ENCODE data around the gene FLNB. TPM values are rescaled to one million over a fixed set of nuclear protein-coding genes. Genes with fewer than 3 reads are reported as not detected.
A peak's percentile ranks its signal among the peaks of the same experiment; 100 is the strongest.

Gene FLNB
- polyA plus RNA-seq, 1 of the 3 experiments (the other 2 are of a cell fraction), result 127 TPM

GRCh38 chr3:58026598-58026997 is 18.4 kb downstream of the FLNB start:
- TF ChIP-seq JUND (IDR thresholded peaks at IDR 0.05) (no peak), RAD21 (IDR thresholded peaks at IDR 0.05; ENCODE audit: low read length) (peak; percentile 49)
- Histone ChIP-seq H4K20me1 (ENCODE audit: insufficient read depth) (peaks cover 78% of the 10 kb centered on the region), H3K4me3 (ENCODE audit: low read depth in 2 of 2, low read length in 1 of 2) (no peak overlapping the region), H3K36me3 (replicated peaks in 1 of 2; ENCODE audit: control insufficient read depth in 1 of 2, insufficient read depth in 2 of 2, low read length in 1 of 2) (no peaks in the 10 kb centered on the region), H3K9ac (no peak overlapping the region), H3K4me2 (0 out of 2 replicates have a peak overlapping the region, but pooled peaks have one; percentile 45), H3K27me3 (ENCODE audit: insufficient read depth) (no peaks in the 10 kb centered on the region), H3K27ac (ENCODE audit: low read depth in 2 of 2, low read length in 1 of 2) (peak overlapping the region in 1 of 2 experiments; percentile 29; a peak in 2 of 4 replicates), H3K9me3 (no peaks in the 10 kb centered on the region), H2AFZ (ENCODE audit: low read depth) (no peak overlapping the region), H3K9me2 (no peaks in the 10 kb centered on the region), H3K4me1 (ENCODE audit: control insufficient read depth in 1 of 2, insufficient read depth in 2 of 2, low read depth in 1 of 2, low read length in 1 of 2) (peaks cover 17 to 27% of the 10 kb centered on the region in 2 experiments; a peak in 2 of 4 replicates), H3K79me2 (ENCODE audit: insufficient read depth) (peaks cover 100% of the 10 kb centered on the region), H3F3A (replicated peaks; ENCODE audit: insufficient read depth) (peaks cover 27% of the 10 kb centered on the region)
- ChIA-PET CTCF (interaction anchor here (0.9 to 2.9 kb wide), 6 partner anchors 10 to 147 kb away, joined by 3 to 17 read pairs (median 4); partner anchors contain the start of gene FLNB), POLR2A (no interaction called here)
- WGBS (ENCODE audit: low lambda C conversion rate), result 86% methylated on average over 7 of the region's 7 CpGs
- no peak for DNase-seq

GRCh38 chr3:58027704-58028317 is 19.6 kb downstream of the FLNB start:
- ChIA-PET CTCF (interaction anchor here (1.2 to 2.9 kb wide), 3 partner anchors 9 to 60 kb away, joined by 3 to 17 read pairs (median 5); partner anchors contain the start of gene FLNB), POLR2A (no interaction called here)
- peaks cover 78% of the 10 kb centered on the region for H4K20me1 ChIP-seq (ENCODE audit: insufficient read depth)
- no peak overlapping the region for H3K4me2 ChIP-seq
- H3K9ac ChIP-seq, result no peak overlapping the region
- no peaks in the 10 kb centered on the region for H3K36me3 ChIP-seq (replicated peaks in 1 of 2; ENCODE audit: control insufficient read depth in 1 of 2, insufficient read depth in 2 of 2, low read length in 1 of 2)
- peaks cover 17% of the 10 kb centered on the region for H3F3A ChIP-seq (replicated peaks; ENCODE audit: insufficient read depth)
- H3K27ac ChIP-seq (ENCODE audit: low read depth in 2 of 2, low read length in 1 of 2), result no peak overlapping the region
- peaks cover 100% of the 10 kb centered on the region for H3K79me2 ChIP-seq (ENCODE audit: insufficient read depth)
- 77% methylated on average over 6 of the region's 6 CpGs for WGBS (ENCODE audit: low lambda C conversion rate)
- H3K9me3 ChIP-seq, result no peaks in the 10 kb centered on the region
- no peaks in the 10 kb centered on the region for H3K9me2 ChIP-seq
- no peak overlapping the region for H3K4me3 ChIP-seq (ENCODE audit: low read depth in 2 of 2, low read length in 1 of 2)
- H3K27me3 ChIP-seq (ENCODE audit: insufficient read depth), result no peaks in the 10 kb centered on the region
- no peak overlapping the region for H2AFZ ChIP-seq (ENCODE audit: low read depth)
- peaks cover 17 to 21% of the 10 kb centered on the region in 2 experiments; a peak in 2 of 4 replicates for H3K4me1 ChIP-seq (ENCODE audit: control insufficient read depth in 1 of 2, insufficient read depth in 2 of 2, low read depth in 1 of 2, low read length in 1 of 2)
- TF ChIP-seq FOSL2 (IDR thresholded peaks at IDR 0.05; ENCODE audit: borderline replicate concordance, low read depth), result no peak
- no peak for TF ChIP-seq ELF1 (IDR thresholded peaks at IDR 0.05)
- no peak for TF ChIP-seq GABPA (IDR thresholded peaks at IDR 0.05; ENCODE audit: low read depth)
- TF ChIP-seq RFX5 (IDR thresholded peaks at IDR 0.05; ENCODE audit: low read length), result no peak
- TF ChIP-seq MEF2A (IDR thresholded peaks at IDR 0.05; ENCODE audit: borderline replicate concordance, low read depth), result no peak
- no peak for TF ChIP-seq YY1 (IDR thresholded peaks at IDR 0.05; ENCODE audit: low read depth)
- DNase-seq, result no peak

- no peak for DNase-seq
- H3K79me2 ChIP-seq (ENCODE audit: insufficient read depth), result peaks cover 100% of the 10 kb centered on the region
- no peaks in the 10 kb centered on the region for H3K36me3 ChIP-seq (replicated peaks in 1 of 2; ENCODE audit: control insufficient read depth in 1 of 2, insufficient read depth in 2 of 2, low read length in 1 of 2)
- no peak overlapping the region for H3K4me3 ChIP-seq (ENCODE audit: low read depth in 2 of 2, low read length in 1 of 2)
- ChIA-PET CTCF (interaction anchor here (1.0 to 1.7 kb wide), 2 partner anchors 8 to 164 kb away, joined by 3 to 5 read pairs; no protein-coding TSS in a partner anchor), POLR2A (no interaction called here)
- peaks cover 15 to 17% of the 10 kb centered on the region in 2 experiments; a peak in 2 of 4 replicates for H3K4me1 ChIP-seq (ENCODE audit: control insufficient read depth in 1 of 2, insufficient read depth in 2 of 2, low read depth in 1 of 2, low read length in 1 of 2)
- H3K27ac ChIP-seq (ENCODE audit: low read depth in 2 of 2, low read length in 1 of 2), result no peak overlapping the region
- no peak for TF ChIP-seq TAF1 (IDR thresholded peaks at IDR 0.05; ENCODE audit: borderline replicate concordance, low read depth, low read length)
- no peak for TF ChIP-seq YY1 (IDR thresholded peaks at IDR 0.05; ENCODE audit: low read depth)
- TF ChIP-seq NFIC (IDR thresholded peaks at IDR 0.05; ENCODE audit: borderline replicate concordance), result no peak
- TF ChIP-seq PBX3 (IDR thresholded peaks at IDR 0.05), result no peak
- TF ChIP-seq MEF2A (IDR thresholded peaks at IDR 0.05; ENCODE audit: borderline replicate concordance, low read depth), result no peak
- no peak for TF ChIP-seq ZBTB33 (IDR thresholded peaks at IDR 0.05; ENCODE audit: borderline replicate concordance, low read depth)
- TF ChIP-seq CHD2 (IDR thresholded peaks at IDR 0.05; ENCODE audit: low read length, partially characterized antibody), result no peak
- no peaks in the 10 kb centered on the region for H3K9me2 ChIP-seq
- peaks cover 8% of the 10 kb centered on the region for H3F3A ChIP-seq (replicated peaks; ENCODE audit: insufficient read depth)
- H2AFZ ChIP-seq (ENCODE audit: low read depth), result no peak overlapping the region
- H3K9ac ChIP-seq, result no peak overlapping the region
- H3K9me3 ChIP-seq, result no peaks in the 10 kb centered on the region
- peaks cover 78% of the 10 kb centered on the region for H4K20me1 ChIP-seq (ENCODE audit: insufficient read depth)
- H3K4me2 ChIP-seq, result no peak overlapping the region
- 94% methylated on average over 1 of the region's 1 CpG for WGBS (ENCODE audit: low lambda C conversion rate)
- no peaks in the 10 kb centered on the region for H3K27me3 ChIP-seq (ENCODE audit: insufficient read depth)
These were observed 20.7 kb downstream of the FLNB start for GRCh38 chr3:58028902-58029301.

Measured in SK-N-SH (cell line).